Measurements from ENCODE around the gene GINS2. TPM values are rescaled to one million over a fixed set of nuclear protein-coding genes. Genes with fewer than 3 reads are reported as not detected.

GINS2 gene
- total RNA-seq (1 to 10 TPM; 1.5 to 2.0 (median 1.7) TPM), polyA plus RNA-seq (1 to 10 TPM in 2 of 3 donors, under 1 TPM in 1; 0.93 to 1.2 (median 1.0) TPM)
- long read RNA-seq, donor 1, result 0 reads
- long read RNA-seq, donor 2, partial matches to known transcripts, result 0 of 1 reads
- long read RNA-seq, donor 2, other reads (novel, unspliced or antisense), result 0 of 1 reads

DNA sequence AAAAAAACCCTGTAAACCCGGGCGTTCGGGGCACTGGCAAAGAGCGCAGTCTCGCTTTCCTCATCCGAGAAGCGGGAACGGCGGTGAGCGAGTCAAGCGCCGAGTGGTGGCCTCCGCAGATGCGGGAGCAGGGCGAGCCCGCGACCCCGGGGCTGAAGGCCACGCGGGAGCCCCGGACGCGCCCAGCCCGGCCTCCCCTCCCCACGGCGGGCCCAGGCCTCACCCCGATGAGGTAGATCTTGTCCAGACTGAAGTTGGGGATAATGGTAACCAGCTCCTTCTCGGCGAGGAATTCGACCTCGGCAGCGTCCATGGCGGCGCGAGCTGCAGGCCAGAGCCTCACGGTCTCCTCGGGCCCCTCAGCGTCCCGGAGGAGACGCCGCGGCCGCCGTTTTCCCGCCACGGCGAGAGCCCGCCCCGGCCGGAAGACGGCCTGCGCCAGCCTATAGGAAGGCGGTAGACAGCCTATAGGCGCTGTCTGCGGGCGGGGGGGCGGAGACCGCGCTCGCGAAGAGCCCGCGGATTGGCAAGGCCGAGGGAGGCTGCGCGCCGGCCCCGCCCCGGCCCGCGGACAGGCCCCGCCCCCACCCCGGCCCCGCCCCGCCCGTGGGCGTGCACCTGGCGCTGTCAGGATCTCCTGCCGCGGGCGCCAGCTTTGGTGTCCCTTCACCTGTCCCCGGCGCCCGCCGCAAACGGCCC is at the start of gene GINS2:
Gene GINS2, minus strand, starts transcription at position 369 of the 699 bp plus-strand sequence. Its CDS starts 56 bp downstream, at position 313.
- H3K27me3 ChIP-seq (ENCODE audit: insufficient read depth in 3 of 3, low read length in 2 of 3), result no peaks in the 10 kb centered on the region
- WGBS, 3 donors, result 1% methylated on average over 27 to 86 of the region's 86 CpGs
- H3K4me3 ChIP-seq, result peak within 1 kb of the TSS; percentile 80
- ATAC-seq (peak; percentile 98 to 99 (median 99)), DNase-seq (peak; percentile 92 to 95)
- intact Hi-C loops (cut with DNase I), result no loop called here
- H3K4me1 ChIP-seq, result no peaks in the 10 kb centered on the region
- no peaks in the 10 kb centered on the region for H3K36me3 ChIP-seq (ENCODE audit: insufficient read depth in 1 of 2, low read depth in 1 of 2)
- H3K9me3 ChIP-seq, result no peaks in the 10 kb centered on the region
- no peak within 1 kb of the TSS for H3K27ac ChIP-seq
- TF ChIP-seq, protein P1, sequence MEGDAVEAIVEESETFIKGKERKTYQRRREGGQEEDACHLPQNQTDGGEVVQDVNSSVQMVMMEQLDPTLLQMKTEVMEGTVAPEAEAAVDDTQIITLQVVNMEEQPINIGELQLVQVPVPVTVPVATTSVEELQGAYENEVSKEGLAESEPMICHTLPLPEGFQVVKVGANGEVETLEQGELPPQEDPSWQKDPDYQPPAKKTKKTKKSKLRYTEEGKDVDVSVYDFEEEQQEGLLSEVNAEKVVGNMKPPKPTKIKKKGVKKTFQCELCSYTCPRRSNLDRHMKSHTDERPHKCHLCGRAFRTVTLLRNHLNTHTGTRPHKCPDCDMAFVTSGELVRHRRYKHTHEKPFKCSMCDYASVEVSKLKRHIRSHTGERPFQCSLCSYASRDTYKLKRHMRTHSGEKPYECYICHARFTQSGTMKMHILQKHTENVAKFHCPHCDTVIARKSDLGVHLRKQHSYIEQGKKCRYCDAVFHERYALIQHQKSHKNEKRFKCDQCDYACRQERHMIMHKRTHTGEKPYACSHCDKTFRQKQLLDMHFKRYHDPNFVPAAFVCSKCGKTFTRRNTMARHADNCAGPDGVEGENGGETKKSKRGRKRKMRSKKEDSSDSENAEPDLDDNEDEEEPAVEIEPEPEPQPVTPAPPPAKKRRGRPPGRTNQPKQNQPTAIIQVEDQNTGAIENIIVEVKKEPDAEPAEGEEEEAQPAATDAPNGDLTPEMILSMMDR (IDR thresholded peaks at IDR 0.05), result no peak

DNA sequence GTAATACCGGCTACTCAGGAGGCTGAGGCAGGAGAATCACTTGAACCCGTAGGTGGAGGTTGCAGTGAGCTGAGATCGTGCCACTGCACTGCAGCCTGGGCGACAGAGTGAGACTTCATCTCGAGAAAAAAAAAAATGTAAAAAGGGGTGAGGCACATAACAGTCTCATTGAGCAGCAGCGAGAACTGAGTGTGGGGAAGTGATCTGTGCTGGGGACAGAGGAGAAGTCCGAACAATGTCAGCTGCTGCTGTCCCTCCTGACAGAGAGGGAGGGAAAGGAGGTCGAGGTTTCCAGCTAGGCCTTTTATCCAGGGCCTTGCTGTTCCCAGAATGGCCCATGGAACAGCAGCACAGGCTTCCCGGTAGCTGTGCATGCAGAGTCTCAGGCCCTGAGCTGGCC is 48.2 kb upstream of the GINS2 start:
- Histone ChIP-seq H3K4me1 (no peaks in the 10 kb centered on the region), H3K36me3 (ENCODE audit: insufficient read depth in 1 of 2, low read depth in 1 of 2) (no peaks in the 10 kb centered on the region), H3K9me3 (no peaks in the 10 kb centered on the region), H3K27ac (no peak overlapping the region), H3K27me3 (ENCODE audit: insufficient read depth in 3 of 3, low read length in 2 of 3) (no peaks in the 10 kb centered on the region), H3K4me3 (no peak overlapping the region)
- ATAC-seq, result no peak
- intact Hi-C loops (cut with DNase I), result no loop called here
- no peak for DNase-seq
- TF ChIP-seq, protein P1 (IDR thresholded peaks at IDR 0.05), result no peak
- 82 to 86% (median 84%) methylated on average over 9 of the region's 9 CpGs for WGBS, 3 donors

DNA sequence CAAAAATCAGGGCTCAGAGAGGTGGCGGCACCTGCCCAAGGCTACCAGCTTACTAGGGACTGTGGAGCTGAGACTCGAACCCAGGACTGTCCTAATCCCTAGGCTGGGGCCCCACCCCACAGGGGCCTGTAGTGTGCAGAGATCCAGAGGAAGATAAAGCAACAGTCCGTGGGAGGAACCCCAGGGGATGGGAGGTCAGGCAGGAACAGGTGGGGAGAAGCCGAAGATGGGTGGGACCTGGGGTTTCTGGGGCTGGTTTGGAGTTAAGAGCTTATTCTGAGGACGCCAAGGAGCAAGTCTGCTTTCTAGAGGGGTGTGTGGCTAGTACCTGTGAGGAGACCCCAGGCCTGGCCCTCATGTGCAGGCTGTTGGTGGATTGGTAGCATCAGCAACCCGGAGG is 47.2 kb upstream of the GINS2 start:
- WGBS, 3 donors, result 73 to 77% (median 77%) methylated on average over 6 of the region's 6 CpGs
- H3K27me3 ChIP-seq (ENCODE audit: insufficient read depth in 3 of 3, low read length in 2 of 3), result no peaks in the 10 kb centered on the region
- intact Hi-C loops (cut with DNase I), result no loop called here
- no peaks in the 10 kb centered on the region for H3K36me3 ChIP-seq (ENCODE audit: insufficient read depth in 1 of 2, low read depth in 1 of 2)
- H3K4me3 ChIP-seq, result no peak overlapping the region
- no peak overlapping the region for H3K27ac ChIP-seq
- H3K9me3 ChIP-seq, result no peaks in the 10 kb centered on the region
- DNase-seq (no peak), ATAC-seq (no peak)
- TF ChIP-seq, protein P1 (IDR thresholded peaks at IDR 0.05), result no peak
- no peaks in the 10 kb centered on the region for H3K4me1 ChIP-seq

DNA sequence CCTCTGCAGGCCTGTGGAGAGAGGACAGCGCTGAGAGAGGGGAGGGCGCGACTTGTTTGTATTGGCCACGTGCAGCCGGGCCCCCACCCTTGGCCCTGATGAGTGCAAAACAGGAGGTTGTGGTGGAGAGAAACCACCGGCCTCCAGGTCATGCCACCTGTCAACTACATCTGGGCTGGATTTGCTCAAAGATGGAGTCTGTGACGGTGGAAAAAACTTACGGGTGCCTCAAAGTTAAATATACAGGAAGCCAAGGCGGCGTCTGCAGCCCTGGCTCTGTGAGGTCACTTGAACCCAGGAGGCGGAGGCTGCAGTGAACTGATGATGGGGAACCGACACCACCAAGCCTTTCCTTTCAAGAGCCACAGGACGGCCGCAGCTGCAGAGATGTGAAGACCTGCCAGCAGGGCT is 46.5 kb upstream of the GINS2 start:
- ATAC-seq, result no peak
- Histone ChIP-seq H3K36me3 (ENCODE audit: insufficient read depth in 1 of 2, low read depth in 1 of 2) (no peaks in the 10 kb centered on the region), H3K4me1 (no peaks in the 10 kb centered on the region), H3K4me3 (no peak overlapping the region), H3K9me3 (no peaks in the 10 kb centered on the region), H3K27ac (no peak overlapping the region), H3K27me3 (ENCODE audit: insufficient read depth in 3 of 3, low read length in 2 of 3) (no peaks in the 10 kb centered on the region)
- intact Hi-C loops (cut with DNase I), result no loop called here
- WGBS, 3 donors, result 80 to 86% (median 86%) methylated on average over 14 of the region's 14 CpGs
- no peak for DNase-seq
- TF ChIP-seq, protein P1 (IDR thresholded peaks at IDR 0.05), result no peak

Measured in psoas muscle (tissue), 8 donors.